T-helper 2 cell (primary cell): Measurements from ENCODE around the gene SERPIND1.

Source experiments
- DNase-seq, 5 experiments: peaks; one replicate each; pipeline versions ENCODE4 v3.0.0 to v3.0.0-alpha.2; 2012 to 2022

The SERPIND1 gene

GRCh38 chr22:20776624-20777405 is 2.9 kb downstream of the SERPIND1 start:
- DNase-seq = no peak

GRCh38 chr22:20777420-20778177 is 3.7 kb downstream of the SERPIND1 start:
- peak in 1 of 5 experiments; percentile 36 for DNase-seq

- no peak for DNase-seq
Measured at GRCh38 chr22:20779014-20779817, 5.3 kb downstream of the SERPIND1 start.

- DNase-seq = no peak
Measured at GRCh38 chr22:20779818-20780158, 5.9 kb downstream of the SERPIND1 start.

GRCh38 chr22:20781272-20781990 is 7.5 kb downstream of the SERPIND1 start:
- DNase-seq = peak in 2 of 5 experiments; percentile 33 to 71

GRCh38 chr22:20782083-20782482 is 8.2 kb downstream of the SERPIND1 start:
- no peak for DNase-seq

- no peak for DNase-seq
Measured at GRCh38 chr22:20782596-20783299, 8.8 kb downstream of the SERPIND1 start.

- no peak for DNase-seq
Measured at GRCh38 chr22:20783300-20783673, 9.4 kb downstream of the SERPIND1 start.

- peak in 3 of 5 experiments; percentile 13 to 66 (median 14) for DNase-seq
Measured at GRCh38 chr22:20783844-20784723, 10.2 kb downstream of the SERPIND1 start.

- no peak for DNase-seq
Measured at GRCh38 chr22:20785415-20785814, 11.5 kb downstream of the SERPIND1 start.

GRCh38 chr22:20786048-20786447 is 12.1 kb downstream of the SERPIND1 start:
- DNase-seq = no peak

GRCh38 chr22:20786536-20786979 is 12.6 kb downstream of the SERPIND1 start:
- no peak for DNase-seq

- no peak for DNase-seq
Measured at GRCh38 chr22:20787223-20787622, 13.3 kb downstream of the SERPIND1 start.

GRCh38 chr22:20787746-20788626 is 14.1 kb downstream of the SERPIND1 start:
- no peak for DNase-seq

- DNase-seq = no peak
Measured at GRCh38 chr22:20788627-20789344, 14.9 kb downstream of the SERPIND1 start.

- DNase-seq = no peak
Measured at GRCh38 chr22:20792221-20792965, 18.5 kb downstream of the SERPIND1 start.

- DNase-seq = no peak
Measured at GRCh38 chr22:20792966-20793728, 19.2 kb downstream of the SERPIND1 start.
